Ramos (cell line): ENCODE data around the gene HPCAL1.

ENCODE experiments used
- in situ Hi-C: fragments of 300-500 bp; cut with MboI; formaldehyde crosslinking; loops from one replicate; pipeline ENCODE4 v1.14.3; 2022; ENCODE audit warnings: low sequenced_read_pairs; ENCODE audit not compliant: unreplicated experiment

The HPCAL1 gene

DNA sequence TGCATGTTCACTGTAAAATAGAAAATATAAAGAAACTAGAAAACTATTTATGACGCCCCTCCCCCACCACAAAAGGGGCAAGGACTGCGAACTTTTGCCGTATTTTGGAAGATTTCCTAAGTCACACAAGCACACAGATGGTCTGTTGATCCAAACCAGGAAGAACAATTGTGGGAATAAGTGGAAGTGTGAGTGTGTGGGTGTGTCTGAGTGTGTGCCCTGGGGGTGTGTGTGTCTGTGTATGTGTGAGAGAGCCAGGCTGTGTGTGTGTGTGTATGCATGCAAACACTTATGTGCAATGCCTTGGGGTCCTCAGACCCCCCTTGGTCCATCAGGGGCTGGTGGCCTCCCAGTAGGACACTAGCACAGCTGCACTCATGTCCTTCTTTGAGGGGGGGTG, 43.1 kb downstream of the HPCAL1 start:
- in situ Hi-C loops, result no loop called here

- in situ Hi-C loops, result no loop called here
Measured at GRCh38 chr2:10346929-10347561, 44.3 kb downstream of the HPCAL1 start.

DNA sequence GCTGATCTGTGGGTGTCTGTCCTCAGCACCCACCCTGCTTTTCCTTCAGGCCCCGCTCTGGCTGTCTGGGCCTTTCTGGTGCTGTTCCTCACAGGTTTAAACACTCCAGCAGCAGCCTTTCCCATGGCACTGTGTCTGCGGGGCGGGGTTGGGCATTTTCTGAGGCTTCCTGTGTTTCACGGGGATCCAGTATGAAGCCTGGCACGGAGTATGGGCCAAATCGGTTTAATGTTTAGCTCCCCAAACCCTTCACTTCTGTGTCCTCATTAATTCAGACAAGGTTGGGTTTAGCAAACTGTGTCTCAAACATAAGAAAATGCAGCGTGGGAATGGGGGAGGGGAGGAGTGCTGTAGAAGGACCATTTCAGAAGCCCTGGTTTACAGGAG, 44.9 kb downstream of the HPCAL1 start:
- in situ Hi-C loops, result no loop called here

DNA sequence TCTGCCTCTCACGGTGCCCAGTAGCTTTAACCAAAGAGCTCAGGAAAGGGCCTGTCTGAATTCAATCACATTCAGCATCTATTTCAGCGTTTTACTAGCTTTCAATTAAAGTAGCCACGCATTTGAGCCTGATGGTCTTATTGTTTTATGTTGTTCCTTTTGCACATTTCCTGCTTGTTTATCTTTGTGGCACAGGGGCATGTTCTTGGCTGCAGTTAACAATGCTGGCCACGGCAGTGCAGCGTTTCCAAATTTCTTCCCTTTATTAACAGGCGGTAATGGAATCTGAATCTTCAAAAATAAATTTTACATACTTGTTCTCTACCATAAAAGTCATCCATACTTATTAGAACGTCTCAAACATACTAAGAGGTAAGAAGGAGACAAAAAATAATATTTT, 46.2 kb downstream of the HPCAL1 start:
- in situ Hi-C loops, result no loop called here

DNA sequence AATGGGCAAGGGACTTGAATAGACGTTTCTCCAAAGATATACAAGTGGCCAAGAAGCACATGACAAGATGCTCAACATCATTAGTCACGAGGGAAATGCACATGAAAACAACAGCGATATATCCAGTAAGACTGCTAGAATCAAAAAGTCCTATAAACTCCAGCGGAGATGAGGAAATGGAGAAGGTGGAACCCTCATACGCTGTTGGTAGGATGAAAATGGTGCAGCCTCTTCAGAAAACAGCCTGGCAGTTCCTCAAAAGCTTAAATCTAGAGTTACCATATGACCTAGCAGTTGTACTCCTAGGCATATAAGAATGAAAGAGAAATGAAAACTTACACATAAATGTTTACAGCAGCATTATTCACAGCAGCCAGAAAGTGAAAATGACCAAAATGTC, 48.1 kb downstream of the HPCAL1 start:
- in situ Hi-C loops, result no loop called here

DNA sequence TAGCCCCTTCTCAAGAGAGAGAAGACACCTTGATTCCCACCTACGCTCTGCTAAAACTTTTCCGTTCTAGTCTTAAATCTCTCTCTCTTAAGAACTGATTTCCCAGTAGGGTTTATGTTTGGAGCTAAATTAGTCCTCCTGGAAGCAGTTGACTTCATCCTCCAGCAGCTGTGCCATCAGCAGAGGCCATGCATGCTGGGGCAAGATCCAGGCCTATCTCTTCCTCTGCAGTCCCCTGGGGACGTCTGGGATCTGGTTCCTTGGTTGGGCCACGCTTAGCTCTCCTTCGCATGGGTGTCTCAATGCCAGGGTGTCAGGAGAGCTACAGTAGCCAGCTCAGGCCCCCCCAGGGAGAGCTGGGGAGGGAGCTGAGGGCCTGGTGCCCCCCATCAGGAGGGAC, 49.7 kb downstream of the HPCAL1 start:
- in situ Hi-C loops, result no loop called here

- in situ Hi-C loops, result no loop called here
Measured at GRCh38 chr2:10352972-10353371, 50.3 kb downstream of the HPCAL1 start.

- in situ Hi-C loops, result no loop called here
Measured at GRCh38 chr2:10353931-10354330, 51.2 kb downstream of the HPCAL1 start.

DNA sequence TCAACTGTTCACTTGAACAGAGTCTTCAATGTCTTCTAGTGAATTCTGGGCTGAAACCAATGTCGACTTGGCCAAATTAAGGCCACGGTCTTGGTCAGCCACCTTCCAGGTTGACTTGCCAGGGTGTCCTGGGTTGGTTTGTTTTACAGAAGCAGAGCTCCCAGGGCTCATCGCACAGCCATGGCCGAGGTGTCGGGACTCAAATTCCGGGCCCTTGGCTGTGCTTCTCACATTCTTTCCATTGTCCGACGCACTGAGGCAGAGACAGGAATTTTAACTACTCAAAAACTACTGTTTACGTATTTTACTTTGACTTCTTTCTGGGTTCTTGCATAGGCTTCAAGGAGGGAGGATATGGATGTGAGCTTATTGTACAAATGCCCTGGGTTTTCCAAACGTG, 51.7 kb downstream of the HPCAL1 start:
- in situ Hi-C loops, result no loop called here

DNA sequence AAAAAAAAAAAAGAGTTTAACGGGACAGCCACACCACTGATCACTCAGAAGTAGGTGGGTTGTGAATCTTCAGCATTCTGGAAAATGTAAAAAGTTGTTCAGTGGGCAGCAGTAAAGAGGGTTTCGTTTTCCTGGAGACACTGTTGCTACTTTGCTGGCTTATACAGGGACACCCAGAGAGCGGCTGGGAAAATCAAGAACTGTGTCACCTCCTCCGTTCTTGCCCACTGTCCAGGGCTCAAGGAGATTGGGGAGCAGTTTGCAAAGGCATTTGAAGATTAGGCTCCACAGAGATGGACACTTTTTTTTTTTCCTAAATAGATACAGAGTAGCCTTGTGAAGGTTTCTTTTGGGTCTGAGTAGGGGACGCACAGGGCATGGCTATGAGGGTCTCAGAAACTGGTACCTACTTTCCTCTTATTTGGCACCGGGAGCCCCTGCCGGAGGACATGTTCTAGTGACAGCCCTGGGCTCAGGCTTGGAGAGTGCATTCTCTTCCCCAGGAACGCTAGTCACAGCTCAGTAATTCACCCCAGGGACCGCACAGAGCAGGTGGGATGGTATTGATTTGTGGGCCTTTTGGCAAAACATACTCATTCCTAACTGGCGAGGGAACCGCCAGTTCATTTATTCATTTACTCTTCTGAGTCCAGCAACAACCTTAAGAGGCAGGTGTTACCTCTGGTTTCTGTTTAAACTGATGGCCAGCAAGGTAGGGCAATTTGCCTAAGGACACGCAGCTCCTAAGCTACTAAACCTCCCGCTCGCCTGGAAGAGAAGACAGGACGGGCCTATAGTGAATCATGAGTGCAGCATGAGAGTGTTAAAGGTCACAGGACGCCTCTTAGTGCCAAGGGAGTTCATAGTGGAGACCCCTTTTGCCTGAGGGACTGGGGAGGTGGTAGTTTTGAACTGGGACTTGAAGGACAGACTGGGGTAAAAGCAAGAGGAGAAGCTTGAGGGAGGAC, 53.1 kb downstream of the HPCAL1 start:
- in situ Hi-C loops, result no loop called here

DNA sequence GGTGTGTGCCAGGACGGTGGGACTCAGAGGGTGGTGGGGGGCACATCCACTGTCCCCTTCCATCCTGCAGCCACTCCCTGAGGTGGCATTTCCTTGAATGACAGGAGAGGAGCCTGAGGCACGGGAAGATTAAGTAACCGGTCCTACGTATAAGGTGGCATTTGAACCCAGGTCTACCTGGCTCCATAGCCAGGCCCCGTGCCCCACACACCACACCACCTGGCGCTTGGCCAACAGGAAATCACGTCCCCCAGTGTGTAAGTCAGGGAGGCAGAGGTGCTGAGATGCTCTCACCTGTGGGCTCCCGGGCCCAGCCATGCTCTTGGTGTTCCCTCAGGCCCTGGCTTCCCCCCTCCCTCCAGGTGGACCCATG, 53.7 kb downstream of the HPCAL1 start:
- in situ Hi-C loops, result no loop called here

- in situ Hi-C loops, result no loop called here
Measured at GRCh38 chr2:10357193-10358169, 54.8 kb downstream of the HPCAL1 start.

- in situ Hi-C loops, result no loop called here
Measured at GRCh38 chr2:10359246-10359645, 56.5 kb downstream of the HPCAL1 start.

GRCh38 chr2:10359731-10360329, 57.1 kb downstream of the HPCAL1 start:
- in situ Hi-C loops, result no loop called here

DNA sequence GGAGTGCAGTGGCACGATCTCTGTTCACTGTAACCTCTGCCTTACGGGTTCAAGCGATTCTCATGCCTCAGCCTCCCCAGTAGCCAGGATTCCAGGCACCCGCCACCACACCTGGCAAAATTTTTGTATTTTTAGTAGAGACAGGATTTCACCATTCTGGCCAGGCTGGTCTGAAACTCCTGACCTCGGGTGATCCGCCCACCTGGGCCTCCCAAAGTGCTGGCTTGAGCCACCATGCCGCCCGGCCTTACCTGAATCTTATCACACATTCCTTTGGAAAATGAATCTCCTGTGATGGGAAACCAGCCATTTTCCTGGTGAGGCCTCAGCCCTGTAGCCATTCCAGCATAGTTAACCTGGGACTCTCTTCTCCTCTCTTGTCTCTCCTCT, 57.8 kb downstream of the HPCAL1 start:
- in situ Hi-C loops, result no loop called here

- in situ Hi-C loops, result no loop called here
Measured at GRCh38 chr2:10360850-10361588, 58.3 kb downstream of the HPCAL1 start.

- in situ Hi-C loops, result no loop called here
Measured at GRCh38 chr2:10362096-10362897, 59.6 kb downstream of the HPCAL1 start.

DNA sequence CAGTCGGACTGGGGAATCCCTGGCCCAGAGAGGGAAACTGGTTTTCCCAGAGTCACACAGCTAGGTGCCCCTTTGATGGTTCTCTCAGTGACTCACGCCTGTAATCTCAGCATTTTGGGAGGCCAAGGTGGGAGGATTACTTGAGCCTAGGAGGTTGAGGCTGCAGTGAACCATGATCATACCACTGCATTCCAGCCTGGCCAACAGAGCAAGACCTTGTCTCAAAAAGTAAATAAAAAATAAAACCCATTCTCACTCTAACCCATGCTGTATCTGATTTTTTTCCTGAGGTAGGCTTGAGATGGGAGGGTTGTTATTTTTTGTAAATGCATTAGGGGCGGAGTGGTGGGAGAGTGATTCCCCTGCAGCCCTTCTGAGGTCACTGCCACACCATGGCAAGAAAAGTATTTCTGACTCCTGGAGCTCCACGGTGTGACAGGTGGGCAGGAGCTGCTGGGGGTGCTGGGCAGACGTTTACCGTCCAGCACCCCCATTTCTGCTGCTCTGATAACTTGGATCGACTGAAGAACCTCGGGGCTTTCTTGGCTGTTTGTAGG, 60.3 kb downstream of the HPCAL1 start:
- in situ Hi-C loops, result no loop called here
